Measurements from ENCODE around the gene CPNE5.
"Not testable (repeated sequence)": the region's sequence is repeated elsewhere in the genome, so short reads cannot be mapped to it uniquely, and the experiment has no call there.

The CPNE5 gene

GRCh38 chr6:36719126-36719525 is 120.1 kb downstream of the CPNE5 start:
- H3K9me3 Mint-ChIP-seq: no peaks in the 10 kb centered on the region
- no peaks in the 10 kb centered on the region for H3K36me3 Mint-ChIP-seq (ENCODE audit: low read depth)
- H3K27ac Mint-ChIP-seq: no peak overlapping the region
- H3K4me3 Mint-ChIP-seq: no peak overlapping the region
- no peaks in the 10 kb centered on the region for H3K4me1 Mint-ChIP-seq (ENCODE audit: low read depth)
- H3K27me3 Mint-ChIP-seq (ENCODE audit: low read depth): no peaks in the 10 kb centered on the region
- no peak for DNase-seq (ENCODE audit: low spot score)

- H3K4me3 Mint-ChIP-seq: no peak overlapping the region
- no peak overlapping the region for H3K27ac Mint-ChIP-seq
- no peaks in the 10 kb centered on the region for H3K4me1 Mint-ChIP-seq (ENCODE audit: low read depth)
- H3K36me3 Mint-ChIP-seq (ENCODE audit: low read depth): no peaks in the 10 kb centered on the region
- no peak for DNase-seq (ENCODE audit: low spot score)
- no peaks in the 10 kb centered on the region for H3K27me3 Mint-ChIP-seq (ENCODE audit: low read depth)
- no peaks in the 10 kb centered on the region for H3K9me3 Mint-ChIP-seq
Measured at GRCh38 chr6:36718560-36718959, 120.7 kb downstream of the CPNE5 start.

GRCh38 chr6:36717871-36718540 is 121.2 kb downstream of the CPNE5 start:
- Mint-ChIP-seq H3K27me3 (ENCODE audit: low read depth) (no peaks in the 10 kb centered on the region), H3K27ac (no peak overlapping the region), H3K9me3 (no peaks in the 10 kb centered on the region), H3K36me3 (ENCODE audit: low read depth) (no peaks in the 10 kb centered on the region), H3K4me1 (ENCODE audit: low read depth) (no peaks in the 10 kb centered on the region), H3K4me3 (no peak overlapping the region)
- DNase-seq (ENCODE audit: low spot score): no peak

- H3K27me3 Mint-ChIP-seq (ENCODE audit: low read depth): no peaks in the 10 kb centered on the region
- H3K4me3 Mint-ChIP-seq: no peak overlapping the region
- H3K27ac Mint-ChIP-seq: no peak overlapping the region
- H3K4me1 Mint-ChIP-seq (ENCODE audit: low read depth): no peaks in the 10 kb centered on the region
- no peak for DNase-seq (ENCODE audit: low spot score)
- no peaks in the 10 kb centered on the region for H3K9me3 Mint-ChIP-seq
- no peaks in the 10 kb centered on the region for H3K36me3 Mint-ChIP-seq (ENCODE audit: low read depth)
Measured at GRCh38 chr6:36717231-36717825, 121.9 kb downstream of the CPNE5 start.

GRCh38 chr6:36716476-36717093 is 122.7 kb downstream of the CPNE5 start:
- Mint-ChIP-seq H3K4me1 (ENCODE audit: low read depth) (no peaks in the 10 kb centered on the region), H3K27ac (no peak overlapping the region), H3K9me3 (no peaks in the 10 kb centered on the region), H3K36me3 (ENCODE audit: low read depth) (no peaks in the 10 kb centered on the region), H3K4me3 (no peak overlapping the region), H3K27me3 (ENCODE audit: low read depth) (no peaks in the 10 kb centered on the region)
- no peak for DNase-seq (ENCODE audit: low spot score)

GRCh38 chr6:36715469-36715868 is 123.8 kb downstream of the CPNE5 start:
- no peaks in the 10 kb centered on the region for H3K9me3 Mint-ChIP-seq
- no peak for DNase-seq (ENCODE audit: low spot score)
- H3K36me3 Mint-ChIP-seq (ENCODE audit: low read depth): no peaks in the 10 kb centered on the region
- H3K27ac Mint-ChIP-seq: no peak overlapping the region
- no peaks in the 10 kb centered on the region for H3K27me3 Mint-ChIP-seq (ENCODE audit: low read depth)
- no peaks in the 10 kb centered on the region for H3K4me1 Mint-ChIP-seq (ENCODE audit: low read depth)
- H3K4me3 Mint-ChIP-seq: no peak overlapping the region

- no peak overlapping the region for H3K4me3 Mint-ChIP-seq
- no peaks in the 10 kb centered on the region for H3K4me1 Mint-ChIP-seq (ENCODE audit: low read depth)
- no peaks in the 10 kb centered on the region for H3K9me3 Mint-ChIP-seq
- no peaks in the 10 kb centered on the region for H3K36me3 Mint-ChIP-seq (ENCODE audit: low read depth)
- no peak for DNase-seq (ENCODE audit: low spot score)
- peaks cover 3% of the 10 kb centered on the region for H3K27me3 Mint-ChIP-seq (ENCODE audit: low read depth)
- no peak overlapping the region for H3K27ac Mint-ChIP-seq
Measured at GRCh38 chr6:36714511-36714910, 124.7 kb downstream of the CPNE5 start.

- Mint-ChIP-seq H3K36me3 (ENCODE audit: low read depth) (no peaks in the 10 kb centered on the region), H3K4me3 (no peak overlapping the region), H3K4me1 (ENCODE audit: low read depth) (no peaks in the 10 kb centered on the region), H3K27ac (no peak overlapping the region), H3K27me3 (ENCODE audit: low read depth) (peaks cover 3% of the 10 kb centered on the region), H3K9me3 (no peaks in the 10 kb centered on the region)
- no peak for DNase-seq (ENCODE audit: low spot score)
Measured at GRCh38 chr6:36713846-36714245, 125.4 kb downstream of the CPNE5 start.

GRCh38 chr6:36712816-36713215 is 126.4 kb downstream of the CPNE5 start:
- H3K27me3 Mint-ChIP-seq (ENCODE audit: low read depth): peaks cover 3% of the 10 kb centered on the region
- no peak for DNase-seq (ENCODE audit: low spot score)
- H3K27ac Mint-ChIP-seq: no peak overlapping the region
- H3K36me3 Mint-ChIP-seq (ENCODE audit: low read depth): no peaks in the 10 kb centered on the region
- H3K9me3 Mint-ChIP-seq: no peaks in the 10 kb centered on the region
- no peaks in the 10 kb centered on the region for H3K4me1 Mint-ChIP-seq (ENCODE audit: low read depth)
- no peak overlapping the region for H3K4me3 Mint-ChIP-seq

- peaks cover 2% of the 10 kb centered on the region for H3K4me1 Mint-ChIP-seq (ENCODE audit: low read depth)
- DNase-seq (ENCODE audit: low spot score): no peak
- H3K4me3 Mint-ChIP-seq: no peak overlapping the region
- H3K36me3 Mint-ChIP-seq (ENCODE audit: low read depth): no peaks in the 10 kb centered on the region
- no peak overlapping the region for H3K27ac Mint-ChIP-seq
- H3K9me3 Mint-ChIP-seq: no peaks in the 10 kb centered on the region
- H3K27me3 Mint-ChIP-seq (ENCODE audit: low read depth): peaks cover 20% of the 10 kb centered on the region
Measured at GRCh38 chr6:36706339-36706738, 132.9 kb downstream of the CPNE5 start.

GRCh38 chr6:36704961-36705577 is 134.2 kb downstream of the CPNE5 start:
- not testable (repeated sequence) for H3K9me3 Mint-ChIP-seq; H3K4me1 Mint-ChIP-seq (ENCODE audit: low read depth); H3K27ac Mint-ChIP-seq; H3K36me3 Mint-ChIP-seq (ENCODE audit: low read depth); DNase-seq (ENCODE audit: low spot score); H3K4me3 Mint-ChIP-seq
- H3K27me3 Mint-ChIP-seq (ENCODE audit: low read depth): peaks cover 19% of the 10 kb centered on the region

- H3K27ac Mint-ChIP-seq: no peak overlapping the region
Measured at GRCh38 chr6:36703982-36704381, 135.3 kb downstream of the CPNE5 start.

GRCh38 chr6:36703081-36703606 is 136.1 kb downstream of the CPNE5 start:
- Mint-ChIP-seq H3K36me3 (ENCODE audit: low read depth) (no peaks in the 10 kb centered on the region), H3K27ac (no peak overlapping the region), H3K9me3 (no peaks in the 10 kb centered on the region), H3K4me1 (ENCODE audit: low read depth) (peaks cover 6% of the 10 kb centered on the region), H3K27me3 (ENCODE audit: low read depth) (peaks cover 17% of the 10 kb centered on the region), H3K4me3 (no peak overlapping the region)
- DNase-seq (ENCODE audit: low spot score): no peak

More at GRCh38 chr6:36703982-36704381, 135.3 kb downstream of the CPNE5 start:
- no peak overlapping the region for H3K4me3 Mint-ChIP-seq
- no peak for DNase-seq (ENCODE audit: low spot score)
- H3K9me3 Mint-ChIP-seq: no peaks in the 10 kb centered on the region
- peaks cover 6% of the 10 kb centered on the region for H3K4me1 Mint-ChIP-seq (ENCODE audit: low read depth)
- peaks cover 17% of the 10 kb centered on the region for H3K27me3 Mint-ChIP-seq (ENCODE audit: low read depth)
- H3K36me3 Mint-ChIP-seq (ENCODE audit: low read depth): no peaks in the 10 kb centered on the region

GRCh38 chr6:36702656-36703055 is 136.6 kb downstream of the CPNE5 start:
- no peak for DNase-seq (ENCODE audit: low spot score)
- Mint-ChIP-seq H3K4me3 (no peak overlapping the region), H3K9me3 (no peaks in the 10 kb centered on the region), H3K27me3 (ENCODE audit: low read depth) (peaks cover 17% of the 10 kb centered on the region), H3K4me1 (ENCODE audit: low read depth) (peaks cover 7% of the 10 kb centered on the region), H3K27ac (no peak overlapping the region), H3K36me3 (ENCODE audit: low read depth) (no peaks in the 10 kb centered on the region)
